PC-3 (cell line): Measurements from ENCODE around the gene NOD1. TPM values are rescaled to one million over a fixed set of nuclear protein-coding genes. Genes with fewer than 3 reads are reported as not detected.

Source experiments
- ATAC-seq: fragments of 200-7000 bp; cut with Tn5 transposase; 2 replicates; pipeline ENCODE4 v1.9.1; 2020; ENCODE audit warnings: mild to moderate bottlenecking, moderate library complexity
- BruUV-seq: library from RNA; stranded (reverse); fragments of 400-500 nt; replicated peaks from 2 replicates; lab custom pipeline; 2021; lab: Mats Ljungman, UMichigan
- CTCF ChIA-PET: fragments of 300-600 bp; sonication (Branson Sonifier 250); formaldehyde crosslinking; loops from one replicate; lab custom pipeline; 2022; ENCODE audit warnings: antibody characterized with exemption; lab: Charles Lee
- POLR2A ChIA-PET: fragments of 300-600 bp; sonication (Branson Sonifier 250); formaldehyde crosslinking; loops from one replicate; lab custom pipeline; 2022; ENCODE audit warnings: antibody characterized with exemption; ENCODE audit not compliant: unreplicated experiment; lab: Charles Lee
- DNase-seq: peaks from one replicate; pipeline ENCODE4 v3.0.0-alpha.2; 2015
- H2AFZ ChIP-seq: fragments of 300-600 bp; sonication (generic); 2 replicates; pipeline ENCODE4 v1.6.0; 2016; ENCODE audit warnings: antibody characterized with exemption, low read length
- H3F3A ChIP-seq: fragments of 300-600 bp; sonication (generic); one replicate; pipeline ENCODE4 v1.6.0; 2017; ENCODE audit warnings: antibody characterized with exemption, low read length, control low read depth, mild to moderate bottlenecking; ENCODE audit not compliant: unreplicated experiment
- H3K27ac ChIP-seq: fragments of 300-600 bp; sonication (generic); 2 replicates; pipeline ENCODE4 v1.5.1; 2016; ENCODE audit warnings: mild to moderate bottlenecking, low read length
- H3K27me3 ChIP-seq: fragments of 300-600 bp; sonication (generic); 2 replicates; pipeline ENCODE4 v1.6.1; 2016; ENCODE audit warnings: low read length, mixed read lengths
- H3K36me3 ChIP-seq: fragments of 300-600 bp; sonication (generic); 2 replicates; pipeline ENCODE4 v1.6.1; 2016; ENCODE audit warnings: low read depth, mixed run types, low read length, mixed read lengths
- H3K4me1 ChIP-seq: fragments of 300-600 bp; sonication (generic); 2 replicates; pipeline ENCODE4 v1.5.1; 2016; ENCODE audit warnings: low read length; ENCODE audit not compliant: insufficient read depth
- H3K4me2 ChIP-seq: fragments of 300-600 bp; sonication (generic); 2 replicates; pipeline ENCODE4 v1.6.0; 2016; ENCODE audit warnings: low read length
- H3K4me3 ChIP-seq: fragments of 300-600 bp; sonication (generic); 2 replicates; pipeline ENCODE4 v1.5.1; 2016; ENCODE audit warnings: mild to moderate bottlenecking, low read length, mixed read lengths
- H3K79me2 ChIP-seq: fragments of 300-600 bp; sonication (generic); 2 replicates; pipeline ENCODE4 v1.6.1; 2017; ENCODE audit warnings: low read length, mixed read lengths
- H3K9ac ChIP-seq: fragments of 300-600 bp; sonication (generic); 2 replicates; pipeline ENCODE4 v1.6.0; 2016; ENCODE audit warnings: mild to moderate bottlenecking, low read length
- H3K9me2 ChIP-seq: fragments of 300-600 bp; sonication (generic); replicated peaks from 2 replicates; pipeline ENCODE4 v1.6.1; 2016; ENCODE audit warnings: mixed run types, low read length, mixed read lengths
- H3K9me3 ChIP-seq: fragments of 300-600 bp; sonication (generic); 2 replicates; pipeline ENCODE4 v1.6.1; 2016; ENCODE audit warnings: low read length, mixed read lengths
- H4K20me1 ChIP-seq: fragments of 300-600 bp; sonication (generic); 2 replicates; pipeline ENCODE4 v1.6.1; 2016; ENCODE audit warnings: low read length, mixed read lengths
- CTCF ChIP-seq: fragments of 300-600 bp; sonication (generic); conservative IDR thresholded peaks from 2 replicates; pipeline ENCODE4 v1.5.1; 2017; ENCODE audit warnings: antibody characterized with exemption, low read depth, mild to moderate bottlenecking, low read length
- EZH2 ChIP-seq: fragments of 300-600 bp; sonication (generic); IDR thresholded peaks from one replicate; pipeline ENCODE4 v1.6.1; 2017; ENCODE audit warnings: antibody characterized with exemption, mild to moderate bottlenecking, low read length; ENCODE audit not compliant: unreplicated experiment
- EZH2phosphoT487 ChIP-seq: fragments of 300-600 bp; sonication (generic); IDR thresholded peaks from 2 replicates; pipeline ENCODE4 v1.6.1; 2018; ENCODE audit warnings: mild to moderate bottlenecking, antibody characterized with exemption, low read length, borderline replicate concordance
- intact Hi-C: fragments of 100-400 bp; cut with micrococcal nuclease; formaldehyde crosslinking; loops from 2 replicates; pipeline ENCODE4 v1.9.0; 2023
- total RNA-seq: library from RNA; depleted of rRNA; stranded (reverse); fragments of >200 nt; gene quantifications from 2 replicates; pipeline ENCODE4 v1.2.3, GENCODE V29; 2014

NOD1 gene
- total RNA-seq, 1 experiment from 2014 or later: 5.9 TPM

GRCh38 chr7:30453921-30454320, 24.7 kb downstream of the NOD1 start:
- Histone ChIP-seq H3K27me3 (no peaks in the 10 kb centered on the region), H2AFZ (no peak overlapping the region), H3K4me2 (no peak overlapping the region), H3K4me1 (no peaks in the 10 kb centered on the region), H3K9ac (no peak overlapping the region), H3F3A (no peaks in the 10 kb centered on the region), H3K9me3 (no peaks in the 10 kb centered on the region), H3K79me2 (no peaks in the 10 kb centered on the region), H3K27ac (no peak overlapping the region), H3K9me2 (no peaks in the 10 kb centered on the region), H3K4me3 (no peak overlapping the region), H4K20me1 (no peaks in the 10 kb centered on the region), H3K36me3 (no peaks in the 10 kb centered on the region)
- DNase-seq: no peak
- no TSS peak for BruUV-seq
- intact Hi-C loops: no loop called here
- POLR2A ChIA-PET: no interaction called here
- ATAC-seq: no peak
- TF ChIP-seq CTCF: no peak
- TF ChIP-seq EZH2: no peak
- no peak for TF ChIP-seq EZH2phosphoT487
- CTCF ChIA-PET: no interaction called here

- no peaks in the 10 kb centered on the region for H3F3A ChIP-seq
- H3K9ac ChIP-seq: no peak overlapping the region
- no peaks in the 10 kb centered on the region for H3K9me3 ChIP-seq
- H3K4me3 ChIP-seq: no peak overlapping the region
- DNase-seq: no peak
- no peaks in the 10 kb centered on the region for H4K20me1 ChIP-seq
- CTCF ChIA-PET: no interaction called here
- no peak overlapping the region for H3K27ac ChIP-seq
- H2AFZ ChIP-seq: no peak overlapping the region
- no peaks in the 10 kb centered on the region for H3K36me3 ChIP-seq
- POLR2A ChIA-PET: no interaction called here
- no peaks in the 10 kb centered on the region for H3K9me2 ChIP-seq
- intact Hi-C loops: no loop called here
- no peak for ATAC-seq
- TF ChIP-seq EZH2phosphoT487: no peak
- no peak for TF ChIP-seq EZH2
- TF ChIP-seq CTCF: no peak
- BruUV-seq: no TSS peak
- no peaks in the 10 kb centered on the region for H3K4me1 ChIP-seq
- no peaks in the 10 kb centered on the region for H3K27me3 ChIP-seq
- no peaks in the 10 kb centered on the region for H3K79me2 ChIP-seq
- no peak overlapping the region for H3K4me2 ChIP-seq
Measured at GRCh38 chr7:30453016-30453415, 25.6 kb downstream of the NOD1 start.

GRCh38 chr7:30452280-30452930, 26.2 kb downstream of the NOD1 start:
- BruUV-seq: no TSS peak
- no peak overlapping the region for H3K27ac ChIP-seq
- H4K20me1 ChIP-seq: no peaks in the 10 kb centered on the region
- H3K9me3 ChIP-seq: no peaks in the 10 kb centered on the region
- ATAC-seq (no peak), DNase-seq (no peak)
- intact Hi-C loops: no loop called here
- ChIA-PET POLR2A (no interaction called here), CTCF (no interaction called here)
- no peak overlapping the region for H3K4me2 ChIP-seq
- no peaks in the 10 kb centered on the region for H3K27me3 ChIP-seq
- no peak for TF ChIP-seq EZH2
- no peak for TF ChIP-seq EZH2phosphoT487
- TF ChIP-seq CTCF: no peak
- H3K9ac ChIP-seq: no peak overlapping the region
- H3K4me3 ChIP-seq: no peak overlapping the region
- H2AFZ ChIP-seq: no peak overlapping the region
- no peaks in the 10 kb centered on the region for H3K9me2 ChIP-seq
- H3K36me3 ChIP-seq: no peaks in the 10 kb centered on the region
- H3F3A ChIP-seq: no peaks in the 10 kb centered on the region
- H3K79me2 ChIP-seq: no peaks in the 10 kb centered on the region
- H3K4me1 ChIP-seq: no peaks in the 10 kb centered on the region
